Upper lobe of left lung (tissue), 4 donors: ENCODE results near the gene CLTB.

ENCODE experiments used
- EP300 ChIP-seq, 4 donors: sonication (generic); formaldehyde crosslinking; IDR thresholded peaks; one replicate each; pipeline ENCODE4 v1.5.1; 2017; ENCODE audit warnings: antibody characterized with exemption in 4 of 4, control low read depth in 2 of 4
- TF ChIP-seq, protein P1 (sequence below), 6 experiments: fragments of 450-650 bp in 4 of 6; fragments of 200-600 bp in 2 of 6; sonication (generic) in 2 of 6; IDR thresholded peaks; one replicate each; pipeline ENCODE4 v1.5.1; 2016 to 2019; ENCODE audit warnings: antibody characterized with exemption in 6 of 6

DNA sequence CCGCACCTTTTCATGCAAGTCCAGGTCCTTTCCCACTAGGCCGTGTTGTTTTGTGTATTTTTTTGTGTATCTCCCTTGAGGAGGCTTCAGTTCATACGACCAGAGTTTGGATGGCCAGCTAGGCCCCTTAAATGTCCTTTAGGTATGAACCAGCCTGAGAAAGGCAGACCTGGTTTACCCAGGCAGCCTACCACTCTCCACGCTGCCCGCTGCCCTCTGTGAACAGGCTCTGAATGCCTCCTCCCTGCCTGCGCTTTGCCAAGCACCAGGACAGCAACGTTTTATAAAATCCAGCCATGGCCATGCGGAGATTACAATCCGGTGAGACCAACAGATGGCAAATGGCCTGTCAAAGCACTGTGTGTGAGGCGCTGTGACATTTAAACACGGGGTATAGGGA lies 626 bp upstream of the CLTB start:
- TF ChIP-seq EP300 (IDR thresholded peaks at IDR 0.05), result no peak
- TF ChIP-seq, protein P1, sequence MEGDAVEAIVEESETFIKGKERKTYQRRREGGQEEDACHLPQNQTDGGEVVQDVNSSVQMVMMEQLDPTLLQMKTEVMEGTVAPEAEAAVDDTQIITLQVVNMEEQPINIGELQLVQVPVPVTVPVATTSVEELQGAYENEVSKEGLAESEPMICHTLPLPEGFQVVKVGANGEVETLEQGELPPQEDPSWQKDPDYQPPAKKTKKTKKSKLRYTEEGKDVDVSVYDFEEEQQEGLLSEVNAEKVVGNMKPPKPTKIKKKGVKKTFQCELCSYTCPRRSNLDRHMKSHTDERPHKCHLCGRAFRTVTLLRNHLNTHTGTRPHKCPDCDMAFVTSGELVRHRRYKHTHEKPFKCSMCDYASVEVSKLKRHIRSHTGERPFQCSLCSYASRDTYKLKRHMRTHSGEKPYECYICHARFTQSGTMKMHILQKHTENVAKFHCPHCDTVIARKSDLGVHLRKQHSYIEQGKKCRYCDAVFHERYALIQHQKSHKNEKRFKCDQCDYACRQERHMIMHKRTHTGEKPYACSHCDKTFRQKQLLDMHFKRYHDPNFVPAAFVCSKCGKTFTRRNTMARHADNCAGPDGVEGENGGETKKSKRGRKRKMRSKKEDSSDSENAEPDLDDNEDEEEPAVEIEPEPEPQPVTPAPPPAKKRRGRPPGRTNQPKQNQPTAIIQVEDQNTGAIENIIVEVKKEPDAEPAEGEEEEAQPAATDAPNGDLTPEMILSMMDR (IDR thresholded peaks at IDR 0.05), result no peak
